ENCODE measurements around the gene ZAR1. TPM values are rescaled to one million over a fixed set of nuclear protein-coding genes. Genes with fewer than 3 reads are reported as not detected.

Gene ZAR1
- total and polyA plus RNA-seq, 4 experiments from 2014 or later: not detected

DNA sequence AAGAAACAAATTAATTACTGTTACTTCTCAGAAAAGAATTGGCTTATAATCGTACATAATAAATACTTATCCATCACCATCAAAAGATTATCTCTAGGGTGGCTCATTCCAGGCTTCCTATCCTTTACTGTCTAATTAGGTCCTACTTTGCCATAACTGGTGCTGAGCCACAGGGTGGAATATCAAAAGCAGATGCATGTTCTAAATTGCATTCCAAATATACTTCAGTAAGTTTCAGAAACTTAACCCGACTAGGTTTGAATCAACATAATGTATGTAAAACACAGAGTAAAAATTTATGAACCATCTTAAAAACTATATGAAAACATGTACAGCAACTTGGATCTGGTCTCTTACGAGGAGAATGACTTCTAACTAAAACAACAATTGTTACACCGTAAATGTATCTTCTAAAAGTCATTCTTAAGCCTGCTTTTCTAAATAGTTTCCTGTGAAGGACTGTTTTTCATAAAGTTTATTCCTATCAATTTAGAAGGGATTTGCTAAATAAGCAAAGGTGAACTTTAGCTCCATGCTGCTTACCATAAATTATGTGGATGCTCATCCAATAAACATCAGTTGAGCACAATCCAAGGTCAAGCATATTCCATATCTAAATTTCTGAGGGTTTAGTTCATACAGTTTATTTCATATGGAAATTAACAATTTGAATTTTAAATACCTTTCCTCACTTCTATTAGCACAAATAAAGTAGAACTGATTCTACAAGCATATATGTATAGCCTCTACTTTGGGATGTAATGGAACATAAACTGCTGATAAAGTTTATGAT lies 13.4 kb downstream of the ZAR1 start:
- Histone ChIP-seq H3K4me3 (ENCODE audit: low read length in 2 of 2) (no peak overlapping the region), H3K4me1 (ENCODE audit: insufficient read depth, low read length) (no peaks in the 10 kb centered on the region), H3K27me3 (ENCODE audit: insufficient read depth, low read length) (no peaks in the 10 kb centered on the region), H3K36me3 (ENCODE audit: insufficient read depth, low read length) (peaks cover 27% of the 10 kb centered on the region), H3K9me3 (ENCODE audit: control insufficient read depth in 1 of 2, low read length in 2 of 2) (no peaks in the 10 kb centered on the region), H3K27ac (ENCODE audit: low read depth, low read length) (no peak overlapping the region)
- intact Hi-C loops (cut with micrococcal nuclease): no loop called here
- no peak for DNase-seq
- H3K9me3 Mint-ChIP-seq: peaks cover 0 to 2% (median 0%) of the 10 kb centered on the region in 8 donors
- H3K36me3 Mint-ChIP-seq: peaks cover 46 to 56% of the 10 kb centered on the region in 2 donors
- H3K27me3 Mint-ChIP-seq: no peaks in the 10 kb centered on the region
- peak overlapping the region in 2 of 7 donors; percentile 36 to 66 for H3K27ac Mint-ChIP-seq
- ChIA-PET POLR2A (ENCODE audit: partially characterized antibody) (no interaction called here), CTCF (ENCODE audit: partially characterized antibody) (no interaction called here)
- H3K4me1 Mint-ChIP-seq: peaks cover 0 to 4% (median 2%) of the 10 kb centered on the region in 4 donors
- H3K4me3 Mint-ChIP-seq: no peak overlapping the region

DNA sequence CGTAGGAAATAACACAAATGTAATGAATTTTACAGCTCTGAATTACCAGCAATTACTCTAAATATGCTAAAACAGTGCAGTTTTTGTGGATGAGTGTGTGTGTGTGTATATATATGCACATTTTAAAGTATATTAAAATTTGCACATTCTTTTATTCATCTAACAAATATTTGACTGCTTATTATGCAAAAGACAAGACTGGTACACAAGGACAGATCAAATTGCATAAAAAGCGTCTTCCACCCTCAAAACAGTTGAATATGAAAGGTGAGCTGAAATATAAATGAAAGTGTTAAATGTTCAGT lies 13.9 kb downstream of the ZAR1 start:
- CTCF ChIA-PET (ENCODE audit: partially characterized antibody): no interaction called here
- peaks cover 47 to 57% of the 10 kb centered on the region in 2 donors for H3K36me3 Mint-ChIP-seq
- Histone ChIP-seq H3K4me1 (ENCODE audit: insufficient read depth, low read length) (no peaks in the 10 kb centered on the region), H3K9me3 (ENCODE audit: control insufficient read depth in 1 of 2, low read length in 2 of 2) (no peaks in the 10 kb centered on the region), H3K36me3 (ENCODE audit: insufficient read depth, low read length) (peaks cover 30% of the 10 kb centered on the region), H3K4me3 (ENCODE audit: low read length in 2 of 2) (no peak overlapping the region), H3K27me3 (ENCODE audit: insufficient read depth, low read length) (no peaks in the 10 kb centered on the region), H3K27ac (ENCODE audit: low read depth, low read length) (no peak overlapping the region)
- intact Hi-C loops (cut with micrococcal nuclease): no loop called here
- H3K4me3 Mint-ChIP-seq: no peak overlapping the region
- H3K4me1 Mint-ChIP-seq: peaks cover 0 to 4% (median 2%) of the 10 kb centered on the region in 4 donors
- H3K27ac Mint-ChIP-seq: peak overlapping the region in 1 of 7 donors; percentile 66
- POLR2A ChIA-PET (ENCODE audit: partially characterized antibody): no interaction called here
- no peaks in the 10 kb centered on the region for H3K27me3 Mint-ChIP-seq
- DNase-seq: no peak
- H3K9me3 Mint-ChIP-seq: peaks cover 0 to 2% (median 0%) of the 10 kb centered on the region in 8 donors

DNA sequence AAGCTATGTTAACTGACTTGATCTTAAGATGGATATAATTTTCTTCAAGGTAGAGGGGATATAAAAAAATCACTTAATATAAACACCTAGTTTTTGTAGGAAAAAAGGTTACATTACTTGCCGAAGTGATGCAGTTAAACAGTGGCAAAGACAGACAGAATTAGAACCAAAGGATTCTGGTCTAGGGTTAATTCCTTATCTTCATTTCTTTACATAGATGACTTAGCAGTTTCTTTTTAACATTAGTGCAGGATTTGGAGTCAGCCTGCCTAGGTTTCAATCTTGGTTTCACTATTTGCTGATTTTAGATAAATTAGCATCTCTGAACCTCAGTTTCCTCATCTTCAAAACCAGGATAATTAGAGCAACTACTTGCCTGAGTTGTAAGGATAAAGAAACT lies 14.3 kb downstream of the ZAR1 start:
- Mint-ChIP-seq H3K4me3 (no peak overlapping the region), H3K4me1 (peaks cover 0 to 3% (median 0%) of the 10 kb centered on the region in 4 donors), H3K36me3 (peaks cover 45 to 57% of the 10 kb centered on the region in 2 donors), H3K9me3 (no peaks in the 10 kb centered on the region), H3K27ac (no peak overlapping the region), H3K27me3 (no peaks in the 10 kb centered on the region)
- H3K9me3 ChIP-seq (ENCODE audit: control insufficient read depth in 1 of 2, low read length in 2 of 2): no peaks in the 10 kb centered on the region
- no peak for DNase-seq
- H3K4me1 ChIP-seq (ENCODE audit: insufficient read depth, low read length): no peaks in the 10 kb centered on the region
- ChIA-PET CTCF (ENCODE audit: partially characterized antibody) (no interaction called here), POLR2A (ENCODE audit: partially characterized antibody) (no interaction called here)
- H3K27ac ChIP-seq (ENCODE audit: low read depth, low read length): no peak overlapping the region
- H3K4me3 ChIP-seq (ENCODE audit: low read length in 2 of 2): no peak overlapping the region
- peaks cover 27% of the 10 kb centered on the region for H3K36me3 ChIP-seq (ENCODE audit: insufficient read depth, low read length)
- intact Hi-C loops (cut with micrococcal nuclease): no loop called here
- H3K27me3 ChIP-seq (ENCODE audit: insufficient read depth, low read length): no peaks in the 10 kb centered on the region

DNA sequence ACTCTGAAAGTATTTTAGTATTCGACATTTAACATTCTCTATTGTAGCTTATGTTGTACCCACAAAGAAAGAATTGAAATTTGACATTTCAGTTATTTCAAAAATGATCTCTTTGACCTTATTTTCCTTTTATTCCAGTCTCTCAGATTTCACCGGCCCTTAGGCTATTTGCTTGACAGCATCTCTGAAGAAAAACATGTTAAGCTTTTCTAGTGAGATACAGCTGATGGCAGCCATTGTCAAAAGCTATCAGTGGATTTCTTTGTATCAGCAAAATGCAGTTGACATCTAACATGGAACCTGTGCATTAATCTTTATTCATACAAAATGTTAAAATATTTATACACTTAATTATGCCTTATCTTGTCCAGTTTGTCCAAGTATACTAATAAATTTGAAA lies 16.7 kb downstream of the ZAR1 start:
- intact Hi-C loops (cut with micrococcal nuclease): no loop called here
- Histone ChIP-seq H3K4me3 (ENCODE audit: low read length in 2 of 2) (no peak overlapping the region), H3K27me3 (ENCODE audit: insufficient read depth, low read length) (no peaks in the 10 kb centered on the region), H3K36me3 (ENCODE audit: insufficient read depth, low read length) (peaks cover 43% of the 10 kb centered on the region), H3K4me1 (ENCODE audit: insufficient read depth, low read length) (no peaks in the 10 kb centered on the region), H3K9me3 (ENCODE audit: control insufficient read depth in 1 of 2, low read length in 2 of 2) (no peaks in the 10 kb centered on the region), H3K27ac (ENCODE audit: low read depth, low read length) (no peak overlapping the region)
- no peak overlapping the region for H3K4me3 Mint-ChIP-seq
- ChIA-PET POLR2A (ENCODE audit: partially characterized antibody) (no interaction called here), CTCF (ENCODE audit: partially characterized antibody) (no interaction called here)
- no peak overlapping the region for H3K27ac Mint-ChIP-seq
- H3K4me1 Mint-ChIP-seq: peaks cover 0 to 1% (median 0%) of the 10 kb centered on the region in 4 donors
- peaks cover 43 to 58% of the 10 kb centered on the region in 2 donors for H3K36me3 Mint-ChIP-seq
- DNase-seq: no peak
- H3K27me3 Mint-ChIP-seq: no peaks in the 10 kb centered on the region
- H3K9me3 Mint-ChIP-seq: no peaks in the 10 kb centered on the region

DNA sequence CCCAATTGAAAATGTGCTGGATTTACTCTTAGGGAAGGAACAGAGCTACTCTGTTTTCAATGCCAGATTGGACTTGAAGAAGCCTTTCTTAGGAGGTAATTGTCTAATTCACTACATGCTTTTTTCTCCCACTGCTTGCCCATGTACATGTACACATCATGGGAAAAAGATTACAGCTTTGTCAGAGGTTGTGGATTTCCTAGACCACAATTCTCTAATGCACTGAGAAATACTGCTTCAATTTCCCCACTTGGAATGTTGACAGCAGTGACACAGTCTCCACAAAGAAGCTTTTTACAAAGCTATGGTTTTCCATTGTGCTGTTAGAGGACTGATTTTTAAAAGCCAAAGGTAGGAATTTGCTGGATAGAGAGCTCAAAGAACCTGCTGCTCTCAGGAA lies 19.5 kb downstream of the ZAR1 start:
- no peak overlapping the region for H3K4me3 ChIP-seq (ENCODE audit: low read length in 2 of 2)
- Mint-ChIP-seq H3K9me3 (no peaks in the 10 kb centered on the region), H3K27me3 (no peaks in the 10 kb centered on the region), H3K4me3 (no peak overlapping the region), H3K36me3 (peaks cover 49 to 65% of the 10 kb centered on the region in 2 donors), H3K27ac (no peak overlapping the region), H3K4me1 (peaks cover 0 to 1% (median 0%) of the 10 kb centered on the region in 4 donors)
- no peaks in the 10 kb centered on the region for H3K9me3 ChIP-seq (ENCODE audit: control insufficient read depth in 1 of 2, low read length in 2 of 2)
- H3K4me1 ChIP-seq (ENCODE audit: insufficient read depth, low read length): no peaks in the 10 kb centered on the region
- intact Hi-C loops (cut with micrococcal nuclease): no loop called here
- H3K27me3 ChIP-seq (ENCODE audit: insufficient read depth, low read length): no peaks in the 10 kb centered on the region
- DNase-seq: no peak
- CTCF ChIA-PET (ENCODE audit: partially characterized antibody): interaction anchor here (0.8 kb wide), 1 partner anchor 11 kb away, joined by 3 read pairs; no protein-coding TSS in a partner anchor
- POLR2A ChIA-PET (ENCODE audit: partially characterized antibody): no interaction called here
- peaks cover 57% of the 10 kb centered on the region for H3K36me3 ChIP-seq (ENCODE audit: insufficient read depth, low read length)
- no peak overlapping the region for H3K27ac ChIP-seq (ENCODE audit: low read depth, low read length)

DNA sequence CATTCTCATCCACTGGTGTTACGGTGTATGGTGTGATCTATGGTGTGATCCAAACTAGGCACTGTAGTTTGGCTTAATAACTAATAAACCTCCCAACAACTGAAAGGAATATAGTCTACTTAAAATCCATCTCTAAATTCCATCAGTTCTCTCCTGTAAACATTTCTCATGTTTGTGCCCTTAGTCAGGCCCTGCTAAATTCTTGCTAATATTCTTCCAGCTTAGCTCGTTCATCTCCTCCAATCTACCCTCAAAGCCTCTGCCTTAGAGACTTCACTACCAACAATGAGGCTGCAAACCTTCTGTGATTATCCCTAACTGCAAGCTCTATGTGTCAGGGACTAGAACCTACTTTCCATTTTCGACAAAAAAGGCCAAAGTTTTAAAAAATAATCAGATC lies 28.1 kb downstream of the ZAR1 start:
- Mint-ChIP-seq H3K27me3 (no peaks in the 10 kb centered on the region), H3K4me3 (no peak overlapping the region), H3K27ac (peak overlapping the region in 4 of 7 donors; percentile 17 to 81 (median 38)), H3K9me3 (no peaks in the 10 kb centered on the region), H3K36me3 (peaks cover 45 to 73% of the 10 kb centered on the region in 2 donors), H3K4me1 (no peaks in the 10 kb centered on the region)
- intact Hi-C loops (cut with micrococcal nuclease): no loop called here
- ChIA-PET POLR2A (ENCODE audit: partially characterized antibody) (no interaction called here), CTCF (ENCODE audit: partially characterized antibody) (no interaction called here)
- no peak overlapping the region for H3K4me3 ChIP-seq (ENCODE audit: low read length in 2 of 2)
- no peaks in the 10 kb centered on the region for H3K27me3 ChIP-seq (ENCODE audit: insufficient read depth, low read length)
- H3K4me1 ChIP-seq (ENCODE audit: insufficient read depth, low read length): no peaks in the 10 kb centered on the region
- DNase-seq: no peak
- H3K27ac ChIP-seq (ENCODE audit: low read depth, low read length): no peak overlapping the region
- H3K36me3 ChIP-seq (ENCODE audit: insufficient read depth, low read length): peaks cover 37% of the 10 kb centered on the region
- no peaks in the 10 kb centered on the region for H3K9me3 ChIP-seq (ENCODE audit: control insufficient read depth in 1 of 2, low read length in 2 of 2)

DNA sequence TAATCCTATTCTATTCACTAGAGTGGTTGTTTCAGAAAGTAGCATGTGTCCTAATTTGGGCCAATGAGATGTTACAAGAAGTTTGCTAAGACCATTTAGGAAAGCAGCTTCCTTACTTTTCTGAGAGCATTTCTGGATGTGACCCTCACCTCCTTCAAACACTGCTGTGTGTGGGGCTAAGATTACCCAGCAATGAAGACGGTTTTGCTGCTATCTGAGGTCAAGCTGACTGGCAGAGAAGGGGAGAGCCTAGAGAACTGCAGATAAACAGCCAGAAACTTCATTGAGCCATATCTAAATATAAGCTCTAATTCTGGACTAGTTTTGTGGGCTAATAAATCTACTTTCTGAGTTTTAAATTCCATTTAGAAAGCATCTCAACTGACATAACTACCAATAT lies 36.4 kb downstream of the ZAR1 start:
- Histone ChIP-seq H3K27me3 (ENCODE audit: insufficient read depth, low read length) (no peaks in the 10 kb centered on the region), H3K36me3 (ENCODE audit: insufficient read depth, low read length) (peaks cover 70% of the 10 kb centered on the region), H3K27ac (ENCODE audit: low read depth, low read length) (no peak overlapping the region), H3K4me3 (ENCODE audit: low read length in 2 of 2) (no peak overlapping the region), H3K4me1 (ENCODE audit: insufficient read depth, low read length) (no peaks in the 10 kb centered on the region), H3K9me3 (ENCODE audit: control insufficient read depth in 1 of 2, low read length in 2 of 2) (no peaks in the 10 kb centered on the region)
- Mint-ChIP-seq H3K4me3 (no peak overlapping the region), H3K4me1 (no peaks in the 10 kb centered on the region), H3K27ac (peak overlapping the region in 1 of 7 donors; percentile 41), H3K9me3 (no peaks in the 10 kb centered on the region), H3K27me3 (no peaks in the 10 kb centered on the region), H3K36me3 (peaks cover 62 to 77% of the 10 kb centered on the region in 2 donors)
- CTCF ChIA-PET (ENCODE audit: partially characterized antibody): interaction anchor here (1.0 to 1.3 kb wide), 3 partner anchors 24 to 380 kb away, joined by 3 to 4 read pairs (median 3); partner anchors contain the start of gene OCIAD2
- POLR2A ChIA-PET (ENCODE audit: partially characterized antibody): no interaction called here
- intact Hi-C loops (cut with micrococcal nuclease): no loop called here
- no peak for DNase-seq

Measured in CD4-positive, alpha-beta memory T cell (primary cell).